ENCODE results near the gene CCDC167. TPM values are rescaled to one million over a fixed set of nuclear protein-coding genes. Genes with fewer than 3 reads are reported as not detected.

CCDC167 gene
- total and polyA plus RNA-seq, 10 of the 15 experiments (the other 5 are each of a cell fraction or from before 2014, with no cell fraction given): 74.9 to 380 (median 137) TPM

DNA sequence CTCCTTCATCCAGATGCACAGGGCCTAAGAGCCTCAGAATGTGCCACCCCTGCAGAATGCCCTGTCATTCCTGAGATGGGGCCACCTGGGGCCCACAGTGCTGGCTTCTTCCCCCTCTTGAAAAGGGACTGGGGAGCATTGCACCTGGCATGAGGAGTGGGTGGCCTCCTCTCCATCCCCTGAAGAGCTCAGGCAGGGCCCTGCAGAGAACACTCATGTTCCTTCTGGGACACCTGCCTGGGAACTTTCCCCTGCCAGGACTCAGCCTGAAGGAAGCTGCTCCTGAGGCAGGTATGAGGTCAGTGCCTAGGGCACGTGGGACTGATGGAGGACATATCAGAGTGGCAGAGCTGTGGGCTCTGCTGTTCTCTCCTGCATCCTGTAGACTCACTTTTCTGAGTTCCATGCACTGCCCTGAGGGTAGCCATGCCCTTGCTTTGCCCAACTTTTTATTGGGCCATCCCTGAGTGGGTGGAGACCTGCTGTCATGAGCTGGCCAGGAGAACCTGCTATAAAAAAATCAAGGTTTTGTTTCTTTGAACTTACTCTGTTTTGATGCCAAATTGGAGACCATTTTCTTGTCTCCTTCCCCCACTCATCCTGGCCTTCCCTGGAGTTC is 19.5 kb downstream of the CCDC167 start:
- Histone ChIP-seq H3K9me3 (replicated peaks; ENCODE audit: control insufficient read depth, insufficient read depth, low read length) (no peaks in the 10 kb centered on the region), H2AFZ (ENCODE audit: control insufficient read depth, low read depth, low read length) (no peak overlapping the region), H3K9ac (ENCODE audit: control insufficient read depth, insufficient read depth, low read length) (no peak overlapping the region), H4K20me1 (ENCODE audit: control insufficient read depth, insufficient read depth) (no peaks in the 10 kb centered on the region), H3K4me3 (no peak overlapping the region), H3K4me2 (ENCODE audit: control insufficient read depth, insufficient read depth) (no peak overlapping the region), H3K79me2 (ENCODE audit: control insufficient read depth, insufficient read depth, low read length) (no peaks in the 10 kb centered on the region), H3K36me3 (ENCODE audit: control insufficient read depth in 2 of 2, insufficient read depth in 2 of 2, low read length in 1 of 2) (peaks cover 44 to 45% of the 10 kb centered on the region in 2 experiments), H3K27me3 (replicated peaks in 1 of 2; ENCODE audit: control insufficient read depth in 2 of 2, insufficient read depth in 2 of 2, low read length in 1 of 2) (no peaks in the 10 kb centered on the region), H3K4me1 (ENCODE audit: control insufficient read depth, insufficient read depth, low read length) (no peaks in the 10 kb centered on the region; the same call in 1 of the 2 replicates), H3K27ac (ENCODE audit: control insufficient read depth, insufficient read depth) (no peak overlapping the region)
- ChIA-PET POLR2A (interaction anchor here (0.6 kb wide), 2 partner anchors 76 to 98 kb away, joined by 3 to 6 read pairs; no protein-coding TSS in a partner anchor), SMC1A (ENCODE audit: uncharacterized antibody, unreplicated experiment) (interaction anchor here (1.0 to 1.6 kb wide), 3 partner anchors 12 to 46 kb away, joined by 3 to 4 read pairs (median 4); no protein-coding TSS in a partner anchor), RAD21 (ENCODE audit: unreplicated experiment) (interaction anchor here (0.6 to 1.3 kb wide), 3 partner anchors 51 to 85 kb away, joined by 3 to 4 read pairs (median 4); no protein-coding TSS in a partner anchor), CTCF (interaction anchor here (1.0 to 5.6 kb wide), 5 partner anchors 16 to 155 kb away, joined by 3 to 18 read pairs (median 3); no protein-coding TSS in a partner anchor)
- FAIRE-seq (no peak), DNase-seq (ENCODE audit: low read depth, low spot score) (no peak), ATAC-seq (no peak)
- intact Hi-C loops (cut with micrococcal nuclease; ENCODE audit: unreplicated experiment): loop anchor here (5.0 kb wide), 1 partner anchor 57 kb away; no protein-coding TSS in a partner anchor
- no TSS peak for BruUV-seq (replicated peaks)
- in situ Hi-C loops (cut with MboI): loop anchor here (5.0 kb wide), 1 partner anchor 212 kb away; no protein-coding TSS in a partner anchor
- 100% methylated on average over 1 of the region's 1 CpG for WGBS (ENCODE audit: insufficient coverage, insufficient replicate concordance, low lambda C conversion rate, missing lambda C conversion rate)
- TF ChIP-seq, protein P1, sequence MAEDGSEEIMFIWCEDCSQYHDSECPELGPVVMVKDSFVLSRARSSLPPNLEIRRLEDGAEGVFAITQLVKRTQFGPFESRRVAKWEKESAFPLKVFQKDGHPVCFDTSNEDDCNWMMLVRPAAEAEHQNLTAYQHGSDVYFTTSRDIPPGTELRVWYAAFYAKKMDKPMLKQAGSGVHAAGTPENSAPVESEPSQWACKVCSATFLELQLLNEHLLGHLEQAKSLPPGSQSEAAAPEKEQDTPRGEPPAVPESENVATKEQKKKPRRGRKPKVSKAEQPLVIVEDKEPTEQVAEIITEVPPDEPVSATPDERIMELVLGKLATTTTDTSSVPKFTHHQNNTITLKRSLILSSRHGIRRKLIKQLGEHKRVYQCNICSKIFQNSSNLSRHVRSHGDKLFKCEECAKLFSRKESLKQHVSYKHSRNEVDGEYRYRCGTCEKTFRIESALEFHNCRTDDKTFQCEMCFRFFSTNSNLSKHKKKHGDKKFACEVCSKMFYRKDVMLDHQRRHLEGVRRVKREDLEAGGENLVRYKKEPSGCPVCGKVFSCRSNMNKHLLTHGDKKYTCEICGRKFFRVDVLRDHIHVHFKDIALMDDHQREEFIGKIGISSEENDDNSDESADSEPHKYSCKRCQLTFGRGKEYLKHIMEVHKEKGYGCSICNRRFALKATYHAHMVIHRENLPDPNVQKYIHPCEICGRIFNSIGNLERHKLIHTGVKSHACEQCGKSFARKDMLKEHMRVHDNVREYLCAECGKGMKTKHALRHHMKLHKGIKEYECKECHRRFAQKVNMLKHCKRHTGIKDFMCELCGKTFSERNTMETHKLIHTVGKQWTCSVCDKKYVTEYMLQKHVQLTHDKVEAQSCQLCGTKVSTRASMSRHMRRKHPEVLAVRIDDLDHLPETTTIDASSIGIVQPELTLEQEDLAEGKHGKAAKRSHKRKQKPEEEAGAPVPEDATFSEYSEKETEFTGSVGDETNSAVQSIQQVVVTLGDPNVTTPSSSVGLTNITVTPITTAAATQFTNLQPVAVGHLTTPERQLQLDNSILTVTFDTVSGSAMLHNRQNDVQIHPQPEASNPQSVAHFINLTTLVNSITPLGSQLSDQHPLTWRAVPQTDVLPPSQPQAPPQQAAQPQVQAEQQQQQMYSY (CRISPR knock-in tag; IDR thresholded peaks at IDR 0.05): no peak
- peak; percentile 13; the same call in 1 of the 2 replicates for TF ChIP-seq POLR2A (IDR thresholded peaks at IDR 0.05; ENCODE audit: low read depth, low read length)
